ENCODE data around the gene P4HB. TPM values are rescaled to one million over a fixed set of nuclear protein-coding genes. Genes with fewer than 3 reads are reported as not detected.

Gene P4HB
- total and polyA plus RNA-seq, 10 of the 15 experiments (the other 5 are each of a cell fraction or from before 2014, with no cell fraction given): 4.7 to 549 (median 361) TPM

DNA sequence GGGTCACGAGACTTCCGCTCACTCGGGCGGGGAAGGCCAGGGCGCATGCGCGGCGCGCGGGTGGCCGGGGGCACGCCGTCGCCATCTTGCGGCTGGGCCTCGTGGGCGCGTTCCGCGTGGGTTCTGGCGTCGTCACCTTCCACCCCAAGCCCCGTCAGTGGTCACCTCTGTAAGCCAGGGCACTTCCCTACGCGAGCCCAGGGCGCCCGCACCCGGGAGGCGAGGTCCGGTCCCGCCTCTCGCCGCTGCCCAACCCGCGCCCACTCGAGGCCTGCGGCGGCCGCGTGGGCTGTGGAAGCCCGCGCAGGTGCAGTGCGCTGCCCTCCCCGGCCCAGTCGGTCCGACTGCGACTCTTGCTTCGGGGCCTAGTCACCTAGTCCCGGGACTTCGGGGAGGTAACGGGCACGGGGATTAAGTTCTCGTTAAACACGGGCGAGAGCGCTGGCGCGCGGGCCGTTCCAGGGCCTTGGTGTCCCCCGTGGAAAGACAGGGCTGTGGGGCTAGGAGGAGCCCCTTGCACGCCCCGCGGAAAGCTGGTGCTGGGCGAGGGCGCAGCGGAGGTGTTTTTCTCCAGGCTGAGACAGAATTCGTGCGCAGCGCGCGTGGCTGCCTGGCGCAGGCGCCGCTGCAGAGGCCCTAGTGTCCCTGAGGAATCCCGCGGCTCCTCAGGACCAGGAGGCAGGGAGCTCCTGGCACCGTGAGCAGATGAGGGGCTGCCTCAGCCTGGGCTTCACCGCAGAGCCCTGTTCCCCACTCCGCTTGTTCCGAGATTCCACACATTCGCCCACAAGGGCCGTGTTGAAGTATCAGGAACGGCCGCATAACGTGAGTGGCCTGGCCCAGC lies 11.3 kb upstream of the P4HB start (continued):
- TF ChIP-seq HDAC6 (IDR thresholded peaks at IDR 0.05; ENCODE audit: unreplicated experiment): no peak
- TF ChIP-seq MXI1 (IDR thresholded peaks at IDR 0.05; ENCODE audit: low read depth, low read length): peak; percentile 69
- TF ChIP-seq RB1 (IDR thresholded peaks at IDR 0.05; ENCODE audit: borderline replicate concordance): peak; percentile 91; the same call in 1 of the 2 replicates
- no peak for TF ChIP-seq SMAD1 (IDR thresholded peaks at IDR 0.05; ENCODE audit: low read depth, partially characterized antibody)
- TF ChIP-seq GATAD2B (conservative IDR thresholded peaks at IDR 0.05; ENCODE audit: low read depth): peak; percentile 100
- TF ChIP-seq, protein P1, sequence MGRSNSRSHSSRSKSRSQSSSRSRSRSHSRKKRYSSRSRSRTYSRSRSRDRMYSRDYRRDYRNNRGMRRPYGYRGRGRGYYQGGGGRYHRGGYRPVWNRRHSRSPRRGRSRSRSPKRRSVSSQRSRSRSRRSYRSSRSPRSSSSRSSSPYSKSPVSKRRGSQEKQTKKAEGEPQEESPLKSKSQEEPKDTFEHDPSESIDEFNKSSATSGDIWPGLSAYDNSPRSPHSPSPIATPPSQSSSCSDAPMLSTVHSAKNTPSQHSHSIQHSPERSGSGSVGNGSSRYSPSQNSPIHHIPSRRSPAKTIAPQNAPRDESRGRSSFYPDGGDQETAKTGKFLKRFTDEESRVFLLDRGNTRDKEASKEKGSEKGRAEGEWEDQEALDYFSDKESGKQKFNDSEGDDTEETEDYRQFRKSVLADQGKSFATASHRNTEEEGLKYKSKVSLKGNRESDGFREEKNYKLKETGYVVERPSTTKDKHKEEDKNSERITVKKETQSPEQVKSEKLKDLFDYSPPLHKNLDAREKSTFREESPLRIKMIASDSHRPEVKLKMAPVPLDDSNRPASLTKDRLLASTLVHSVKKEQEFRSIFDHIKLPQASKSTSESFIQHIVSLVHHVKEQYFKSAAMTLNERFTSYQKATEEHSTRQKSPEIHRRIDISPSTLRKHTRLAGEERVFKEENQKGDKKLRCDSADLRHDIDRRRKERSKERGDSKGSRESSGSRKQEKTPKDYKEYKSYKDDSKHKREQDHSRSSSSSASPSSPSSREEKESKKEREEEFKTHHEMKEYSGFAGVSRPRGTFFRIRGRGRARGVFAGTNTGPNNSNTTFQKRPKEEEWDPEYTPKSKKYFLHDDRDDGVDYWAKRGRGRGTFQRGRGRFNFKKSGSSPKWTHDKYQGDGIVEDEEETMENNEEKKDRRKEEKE (IDR thresholded peaks at IDR 0.05): 0 out of 2 replicates have a peak, but pooled peaks have one; percentile 68
- TF ChIP-seq, protein P2, sequence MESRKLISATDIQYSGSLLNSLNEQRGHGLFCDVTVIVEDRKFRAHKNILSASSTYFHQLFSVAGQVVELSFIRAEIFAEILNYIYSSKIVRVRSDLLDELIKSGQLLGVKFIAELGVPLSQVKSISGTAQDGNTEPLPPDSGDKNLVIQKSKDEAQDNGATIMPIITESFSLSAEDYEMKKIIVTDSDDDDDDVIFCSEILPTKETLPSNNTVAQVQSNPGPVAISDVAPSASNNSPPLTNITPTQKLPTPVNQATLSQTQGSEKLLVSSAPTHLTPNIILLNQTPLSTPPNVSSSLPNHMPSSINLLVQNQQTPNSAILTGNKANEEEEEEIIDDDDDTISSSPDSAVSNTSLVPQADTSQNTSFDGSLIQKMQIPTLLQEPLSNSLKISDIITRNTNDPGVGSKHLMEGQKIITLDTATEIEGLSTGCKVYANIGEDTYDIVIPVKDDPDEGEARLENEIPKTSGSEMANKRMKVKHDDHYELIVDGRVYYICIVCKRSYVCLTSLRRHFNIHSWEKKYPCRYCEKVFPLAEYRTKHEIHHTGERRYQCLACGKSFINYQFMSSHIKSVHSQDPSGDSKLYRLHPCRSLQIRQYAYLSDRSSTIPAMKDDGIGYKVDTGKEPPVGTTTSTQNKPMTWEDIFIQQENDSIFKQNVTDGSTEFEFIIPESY (IDR thresholded peaks at IDR 0.05): no peak
- TF ChIP-seq CEBPB (IDR thresholded peaks at IDR 0.05; ENCODE audit: borderline replicate concordance in 1 of 2, low read depth in 2 of 2, low read length in 2 of 2): peak in 1 of 2 experiments; percentile 28; a peak in 1 of 4 replicates
- TF ChIP-seq ZNF207 (IDR thresholded peaks at IDR 0.05; ENCODE audit: borderline replicate concordance): peak; percentile 94
- TF ChIP-seq NFYA (IDR thresholded peaks at IDR 0.05; ENCODE audit: borderline replicate concordance, low read depth, low read length): no peak
- peak; percentile 80 for TF ChIP-seq NRF1 (conservative IDR thresholded peaks at IDR 0.05; ENCODE audit: low read depth, low read length)
- peak; percentile 89 for TF ChIP-seq IKZF1 (conservative IDR thresholded peaks at IDR 0.05)
- peak; percentile 97 for TF ChIP-seq YY1 (IDR thresholded peaks at IDR 0.05; ENCODE audit: low read depth, low read length)
- peak; percentile 25; the same call in 1 of the 2 replicates for TF ChIP-seq PAX5 (IDR thresholded peaks at IDR 0.05; ENCODE audit: borderline replicate concordance, low read depth, low read length)
- TF ChIP-seq EP300 (IDR thresholded peaks at IDR 0.05; ENCODE audit: borderline replicate concordance in 1 of 2, control insufficient read depth in 1 of 2, low read depth in 2 of 2, low read length in 2 of 2): 0 out of 4 replicates have a peak, but pooled peaks of 1 of the 2 experiments have one; percentile 10
- TF ChIP-seq SIN3A (IDR thresholded peaks at IDR 0.05; ENCODE audit: low read depth, low read length): peak; percentile 0; the same call in 1 of the 2 replicates
- peak; percentile 82 for TF ChIP-seq RELA (IDR thresholded peaks at IDR 0.05; ENCODE audit: borderline replicate concordance, partially characterized antibody)
- TF ChIP-seq, protein P3, sequence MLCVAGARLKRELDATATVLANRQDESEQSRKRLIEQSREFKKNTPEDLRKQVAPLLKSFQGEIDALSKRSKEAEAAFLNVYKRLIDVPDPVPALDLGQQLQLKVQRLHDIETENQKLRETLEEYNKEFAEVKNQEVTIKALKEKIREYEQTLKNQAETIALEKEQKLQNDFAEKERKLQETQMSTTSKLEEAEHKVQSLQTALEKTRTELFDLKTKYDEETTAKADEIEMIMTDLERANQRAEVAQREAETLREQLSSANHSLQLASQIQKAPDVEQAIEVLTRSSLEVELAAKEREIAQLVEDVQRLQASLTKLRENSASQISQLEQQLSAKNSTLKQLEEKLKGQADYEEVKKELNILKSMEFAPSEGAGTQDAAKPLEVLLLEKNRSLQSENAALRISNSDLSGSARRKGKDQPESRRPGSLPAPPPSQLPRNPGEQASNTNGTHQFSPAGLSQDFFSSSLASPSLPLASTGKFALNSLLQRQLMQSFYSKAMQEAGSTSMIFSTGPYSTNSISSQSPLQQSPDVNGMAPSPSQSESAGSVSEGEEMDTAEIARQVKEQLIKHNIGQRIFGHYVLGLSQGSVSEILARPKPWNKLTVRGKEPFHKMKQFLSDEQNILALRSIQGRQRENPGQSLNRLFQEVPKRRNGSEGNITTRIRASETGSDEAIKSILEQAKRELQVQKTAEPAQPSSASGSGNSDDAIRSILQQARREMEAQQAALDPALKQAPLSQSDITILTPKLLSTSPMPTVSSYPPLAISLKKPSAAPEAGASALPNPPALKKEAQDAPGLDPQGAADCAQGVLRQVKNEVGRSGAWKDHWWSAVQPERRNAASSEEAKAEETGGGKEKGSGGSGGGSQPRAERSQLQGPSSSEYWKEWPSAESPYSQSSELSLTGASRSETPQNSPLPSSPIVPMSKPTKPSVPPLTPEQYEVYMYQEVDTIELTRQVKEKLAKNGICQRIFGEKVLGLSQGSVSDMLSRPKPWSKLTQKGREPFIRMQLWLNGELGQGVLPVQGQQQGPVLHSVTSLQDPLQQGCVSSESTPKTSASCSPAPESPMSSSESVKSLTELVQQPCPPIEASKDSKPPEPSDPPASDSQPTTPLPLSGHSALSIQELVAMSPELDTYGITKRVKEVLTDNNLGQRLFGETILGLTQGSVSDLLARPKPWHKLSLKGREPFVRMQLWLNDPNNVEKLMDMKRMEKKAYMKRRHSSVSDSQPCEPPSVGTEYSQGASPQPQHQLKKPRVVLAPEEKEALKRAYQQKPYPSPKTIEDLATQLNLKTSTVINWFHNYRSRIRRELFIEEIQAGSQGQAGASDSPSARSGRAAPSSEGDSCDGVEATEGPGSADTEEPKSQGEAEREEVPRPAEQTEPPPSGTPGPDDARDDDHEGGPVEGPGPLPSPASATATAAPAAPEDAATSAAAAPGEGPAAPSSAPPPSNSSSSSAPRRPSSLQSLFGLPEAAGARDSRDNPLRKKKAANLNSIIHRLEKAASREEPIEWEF (IDR thresholded peaks at IDR 0.05; ENCODE audit: insufficient replicate concordance, low read depth, low read length): no peak
